GM18499 (cell line): ENCODE data around the gene TFIP11.

ENCODE experiments used
- ATAC-seq: cut with Tn5 transposase; IDR thresholded peaks from one replicate; pipeline ENCODE4 v1.9.1; 2021; ENCODE audit warnings: moderate number of reproducible peaks; ENCODE audit not compliant: insufficient read depth, unreplicated experiment

The TFIP11 gene

GRCh38 chr22:26481694-26482093, 30.6 kb downstream of the TFIP11 start:
- no peak for ATAC-seq

GRCh38 chr22:26481112-26481693, 31.1 kb downstream of the TFIP11 start:
- ATAC-seq: no peak

DNA sequence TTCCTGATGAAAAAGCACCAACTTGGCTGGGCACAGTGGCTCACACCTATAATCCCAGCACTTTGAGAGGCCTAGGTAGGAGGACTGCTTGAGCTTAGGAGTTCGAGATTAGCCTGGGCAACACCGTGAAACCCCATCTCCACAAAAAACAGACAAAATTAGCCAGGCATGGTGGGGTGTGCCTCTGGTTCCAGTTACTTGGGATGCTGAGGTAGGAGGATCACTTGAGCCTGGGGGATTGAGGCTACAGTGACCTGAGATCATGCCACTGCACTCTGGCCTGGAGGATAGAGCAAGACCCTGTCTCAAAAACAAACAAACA, 31.7 kb downstream of the TFIP11 start:
- ATAC-seq: no peak

DNA sequence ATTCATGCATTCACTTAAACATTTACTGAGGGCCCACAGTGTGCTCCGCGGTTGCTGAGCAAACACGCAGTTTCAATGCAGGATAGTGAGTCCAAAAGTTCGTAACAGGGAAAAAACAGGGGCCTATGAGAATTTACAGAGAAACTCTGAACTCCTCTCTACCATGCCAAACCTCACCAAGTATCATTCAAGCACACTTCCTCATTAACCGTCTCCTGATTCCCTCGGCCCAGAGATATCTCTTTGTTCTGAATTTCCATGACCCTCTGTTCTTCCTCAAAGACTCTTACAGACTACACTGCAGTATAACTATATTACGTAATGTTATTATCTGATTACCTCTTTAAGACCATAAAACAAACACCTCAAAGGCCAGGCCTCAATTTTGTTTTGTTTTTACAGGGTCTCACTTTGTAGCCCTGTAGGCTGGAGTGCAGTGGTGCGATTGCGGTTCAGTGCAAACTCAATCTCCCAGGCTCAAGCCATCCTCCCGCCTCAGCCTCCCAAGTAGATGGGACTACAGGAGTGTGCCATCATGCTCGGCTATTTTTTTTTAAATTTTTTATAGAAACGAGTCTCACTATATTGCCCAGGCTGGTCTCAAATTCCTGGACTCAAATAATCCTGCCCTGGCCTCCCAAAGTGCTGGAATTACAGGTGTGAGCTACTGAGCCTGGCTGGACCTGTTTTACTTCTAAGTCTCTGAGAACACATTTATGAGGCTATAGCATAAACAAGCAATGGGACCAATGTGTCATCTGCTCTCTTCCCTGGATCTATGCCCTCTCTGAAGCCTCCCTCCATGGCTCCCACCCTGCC, 32.3 kb downstream of the TFIP11 start:
- ATAC-seq: no peak

GRCh38 chr22:26479043-26479791, 33.1 kb downstream of the TFIP11 start:
- no peak for ATAC-seq

- ATAC-seq: no peak
These were observed 34.9 kb downstream of the TFIP11 start for GRCh38 chr22:26477341-26477731.

DNA sequence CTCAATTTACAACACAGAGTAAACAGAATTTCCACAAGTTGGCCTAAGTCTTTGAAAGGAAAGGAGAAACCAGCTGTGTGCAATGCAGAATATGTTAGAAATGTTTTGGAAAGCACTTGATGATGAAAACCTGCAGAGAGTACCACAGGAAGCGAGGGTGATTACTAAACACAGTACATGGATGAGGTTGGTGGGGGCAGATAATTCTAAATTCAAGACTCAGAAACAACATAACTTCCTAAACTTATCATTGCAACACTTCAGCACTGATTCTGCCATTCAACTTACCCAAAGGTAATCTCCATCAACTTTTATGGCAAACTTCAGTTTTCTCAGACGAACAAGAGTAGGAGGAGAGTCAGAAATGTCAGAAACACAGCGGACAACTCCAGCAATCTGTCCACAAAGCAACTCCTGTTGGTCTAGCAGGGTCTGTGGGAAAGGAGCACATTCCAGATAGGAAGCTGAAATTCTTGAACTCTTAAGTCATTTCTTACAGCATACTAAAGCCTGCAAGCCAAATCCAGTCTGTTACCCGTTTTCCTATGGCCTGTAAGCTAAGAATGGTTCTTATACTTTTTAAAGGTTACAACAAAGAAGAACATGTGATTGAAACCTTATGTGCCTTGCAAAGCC, 35.5 kb downstream of the TFIP11 start:
- no peak for ATAC-seq

DNA sequence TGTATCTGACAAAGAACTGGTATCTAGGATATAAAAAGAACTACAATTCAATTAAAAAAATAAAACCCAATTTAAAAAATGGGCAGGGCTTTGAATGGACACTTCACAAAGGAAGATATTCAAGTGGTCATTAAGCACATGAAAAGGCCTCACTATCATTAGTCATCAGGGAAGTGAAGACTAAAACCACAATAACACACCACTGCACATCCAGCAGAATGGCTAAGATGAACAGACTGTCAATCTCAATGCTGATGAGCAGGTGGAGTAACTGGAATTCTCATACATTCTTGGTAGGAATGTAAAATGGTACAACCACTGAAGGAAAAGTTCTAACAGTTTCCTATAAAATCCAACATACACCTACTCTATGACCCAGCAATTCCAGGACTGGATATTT, 37.6 kb downstream of the TFIP11 start:
- no peak for ATAC-seq

DNA sequence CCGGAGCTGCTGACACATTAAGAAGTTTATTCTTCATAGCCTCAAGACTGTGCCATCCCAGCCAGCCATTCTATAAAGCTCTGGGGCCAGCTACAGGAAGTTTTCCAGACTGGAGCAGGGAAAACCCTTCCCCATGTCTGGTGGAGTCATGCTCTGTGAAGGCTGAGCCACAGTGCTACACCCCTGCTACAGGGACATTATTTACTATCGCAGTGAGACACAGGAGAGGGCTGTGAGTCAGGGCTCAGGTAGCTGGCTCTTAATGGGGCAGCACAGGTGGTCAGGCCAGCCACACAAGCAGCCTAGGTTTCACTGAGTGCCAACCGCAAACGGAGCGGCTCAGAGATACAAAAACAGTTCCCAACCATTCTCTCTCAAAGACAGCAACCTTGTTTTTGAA, 40.8 kb downstream of the TFIP11 start:
- no peak for ATAC-seq

DNA sequence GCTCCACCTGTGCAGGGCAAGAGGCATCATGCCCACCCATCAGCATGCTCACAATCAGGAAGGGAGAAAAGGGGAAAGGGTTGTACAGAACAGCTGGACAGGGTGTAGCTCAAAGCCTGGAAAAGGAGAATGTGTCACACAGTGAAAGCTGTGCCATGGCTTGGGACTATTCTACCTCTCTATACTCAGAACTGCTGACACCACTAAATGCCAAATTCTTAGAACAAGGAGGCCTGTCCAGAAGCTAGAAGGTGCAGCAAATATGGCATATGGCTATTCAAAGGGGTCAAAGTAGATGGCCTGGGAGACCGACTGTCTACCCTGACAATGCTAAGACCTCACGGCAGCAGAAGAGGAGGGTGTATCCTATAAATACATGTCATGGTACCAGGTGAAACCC, 41.5 kb downstream of the TFIP11 start:
- no peak for ATAC-seq

GRCh38 chr22:26466196-26466595, 46.1 kb downstream of the TFIP11 start:
- no peak for ATAC-seq

DNA sequence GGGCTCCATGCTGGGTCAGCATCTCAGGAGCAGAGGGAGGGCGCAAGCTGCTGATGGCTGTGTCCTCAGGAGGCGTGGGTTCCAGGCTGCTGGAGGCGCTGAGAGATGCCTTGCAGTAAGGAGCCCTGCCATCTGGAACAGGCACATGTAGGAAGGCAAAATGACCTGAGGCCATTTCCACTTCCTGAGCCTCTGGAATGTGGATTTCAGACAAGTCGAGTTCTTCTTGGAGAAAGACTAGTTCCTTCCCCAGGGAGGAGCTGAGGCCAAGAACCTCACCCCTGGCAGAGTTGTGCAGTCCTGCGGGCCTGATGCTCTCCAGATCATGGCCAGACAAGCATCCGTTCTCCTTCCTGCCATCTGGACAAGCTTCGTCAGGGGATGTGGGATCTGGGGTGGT, 48.0 kb downstream of the TFIP11 start:
- no peak for ATAC-seq

DNA sequence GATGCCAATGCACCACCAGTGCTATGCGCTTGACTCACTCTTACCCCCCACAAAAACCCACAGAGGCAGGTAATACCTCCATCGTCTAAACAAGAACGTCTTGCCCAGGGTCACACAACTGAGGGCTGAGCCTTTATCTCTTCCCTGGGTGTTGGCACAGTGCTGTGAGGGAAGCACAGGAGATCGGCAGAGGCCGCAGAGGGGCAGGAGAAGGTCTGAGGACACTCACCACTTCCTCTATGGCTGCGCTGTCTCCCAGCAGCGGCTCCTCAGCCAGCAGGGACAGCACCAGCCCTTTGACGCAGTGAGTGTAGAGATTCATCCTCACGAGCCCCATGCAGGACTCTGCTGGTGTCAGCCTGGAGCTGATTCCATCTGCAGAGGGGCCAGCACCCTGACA, 48.6 kb downstream of the TFIP11 start:
- no peak for ATAC-seq

GRCh38 chr22:26463101-26463661, 49.1 kb downstream of the TFIP11 start:
- no peak for ATAC-seq

DNA sequence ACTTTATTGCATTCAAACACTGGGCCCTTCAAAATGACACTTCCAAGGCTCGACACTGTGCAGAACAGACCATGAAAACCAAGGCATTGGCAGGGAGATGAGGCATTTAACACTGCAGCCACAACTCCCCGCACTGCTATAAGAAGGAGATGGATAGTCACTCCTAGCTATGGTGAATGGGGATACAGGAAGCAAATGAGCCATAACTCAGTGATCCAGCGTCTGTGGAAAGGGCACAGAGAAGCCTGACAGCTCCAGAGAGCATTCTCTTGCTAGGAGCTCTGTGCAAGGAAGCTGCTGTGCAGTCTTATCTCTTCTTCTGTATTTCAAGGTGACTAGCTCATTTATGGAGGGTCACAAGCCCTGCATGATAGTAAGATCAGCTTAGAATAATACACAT, 49.6 kb downstream of the TFIP11 start:
- ATAC-seq: no peak

GRCh38 chr22:26462051-26462450, 50.2 kb downstream of the TFIP11 start:
- ATAC-seq: no peak

GRCh38 chr22:26461188-26461810, 51.0 kb downstream of the TFIP11 start:
- no peak for ATAC-seq

- ATAC-seq: no peak
These were observed 52.1 kb downstream of the TFIP11 start for GRCh38 chr22:26460202-26460601.

DNA sequence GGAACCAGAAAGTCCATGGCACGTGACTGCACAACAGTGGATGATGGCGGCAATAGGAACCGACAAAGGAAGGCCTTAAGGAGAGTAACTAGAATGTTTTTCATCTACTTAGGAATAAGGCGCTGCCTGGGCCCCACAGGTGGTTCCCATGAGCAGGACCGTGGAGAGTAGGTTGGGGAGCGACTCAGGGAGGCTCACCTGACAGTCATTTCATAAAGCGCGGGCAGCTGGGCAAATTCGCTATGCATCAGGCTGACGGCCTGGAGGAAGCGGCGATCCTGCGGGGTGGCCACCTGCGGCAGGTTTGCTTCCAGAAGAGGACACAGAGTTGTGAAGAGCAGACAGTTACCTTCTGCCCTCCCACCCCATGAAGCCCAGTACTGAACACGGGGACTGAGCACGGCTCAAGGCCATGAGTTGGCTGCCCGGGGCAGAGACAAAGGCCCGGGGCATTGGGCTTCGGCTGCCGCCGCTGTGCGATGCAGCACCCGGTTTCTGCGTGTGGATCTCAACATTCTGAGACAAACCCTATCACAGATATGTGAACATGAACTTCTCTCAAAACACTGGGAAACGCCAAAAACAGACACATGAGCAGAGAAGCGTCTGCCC, 54.5 kb downstream of the TFIP11 start:
- ATAC-seq: no peak
